Measurements from ENCODE around the gene C2CD2. TPM values are rescaled to one million over a fixed set of nuclear protein-coding genes. Genes with fewer than 3 reads are reported as not detected.
A peak's percentile ranks its signal among the peaks of the same experiment; 100 is the strongest.

The C2CD2 gene
- total RNA-seq (10 to 100 TPM; 19.4 to 22.0 TPM), polyA plus RNA-seq (ENCODE audit: insufficient read length in 6 of 6) (10 to 100 TPM; 18.3 to 24.1 (median 19.6) TPM)
- long read RNA-seq, donor 1, full-length matches to known transcripts = 6 of 6 reads
- long read RNA-seq, donor 1, partial matches to known transcripts = 0 of 6 reads
- long read RNA-seq, donor 1, other reads (novel, unspliced or antisense) = 0 of 6 reads
- long read RNA-seq, donor 2, full-length matches to known transcripts = 5 of 5 reads
- long read RNA-seq, donor 2, partial matches to known transcripts = 0 of 5 reads
- long read RNA-seq, donor 2, other reads (novel, unspliced or antisense) = 0 of 5 reads
- long read RNA-seq, donor 3, full-length matches to known transcripts = 2 of 2 reads
- long read RNA-seq, donor 3, partial matches to known transcripts = 0 of 2 reads
- long read RNA-seq, donor 3, other reads (novel, unspliced or antisense) = 0 of 2 reads
- long read RNA-seq, donor 4, partial matches to known transcripts = 1 of 1 reads
- long read RNA-seq, donor 4, other reads (novel, unspliced or antisense) = 0 of 1 reads
- long read RNA-seq, donor 5, full-length matches to known transcripts = 2 of 2 reads
- long read RNA-seq, donor 5, partial matches to known transcripts = 0 of 2 reads
- long read RNA-seq, donor 5, other reads (novel, unspliced or antisense) = 0 of 2 reads
- long read RNA-seq, donor 6, partial matches to known transcripts = 0 of 1 reads
- long read RNA-seq, donor 6, other reads (novel, unspliced or antisense) = 0 of 1 reads
- long read RNA-seq, donor 7, full-length matches to known transcripts = 1 of 1 reads
- long read RNA-seq, donor 7, partial matches to known transcripts = 0 of 1 reads
- long read RNA-seq, donor 7, other reads (novel, unspliced or antisense) = 0 of 1 reads
- long read RNA-seq, donor 8, full-length matches to known transcripts = 3 of 3 reads
- long read RNA-seq, donor 8, partial matches to known transcripts = 0 of 3 reads
- long read RNA-seq, donor 8, other reads (novel, unspliced or antisense) = 0 of 3 reads
- long read RNA-seq, donor 9 = 0 reads
- long read RNA-seq, donor 10, partial matches to known transcripts = 1 of 2 reads
- long read RNA-seq, donor 10, other reads (novel, unspliced or antisense) = 1 of 2 reads
- long read RNA-seq, donor 11, full-length matches to known transcripts = 3 of 3 reads
- long read RNA-seq, donor 11, partial matches to known transcripts = 0 of 3 reads
- long read RNA-seq, donor 11, other reads (novel, unspliced or antisense) = 0 of 3 reads
- long read RNA-seq, donor 12 = 0 reads

DNA sequence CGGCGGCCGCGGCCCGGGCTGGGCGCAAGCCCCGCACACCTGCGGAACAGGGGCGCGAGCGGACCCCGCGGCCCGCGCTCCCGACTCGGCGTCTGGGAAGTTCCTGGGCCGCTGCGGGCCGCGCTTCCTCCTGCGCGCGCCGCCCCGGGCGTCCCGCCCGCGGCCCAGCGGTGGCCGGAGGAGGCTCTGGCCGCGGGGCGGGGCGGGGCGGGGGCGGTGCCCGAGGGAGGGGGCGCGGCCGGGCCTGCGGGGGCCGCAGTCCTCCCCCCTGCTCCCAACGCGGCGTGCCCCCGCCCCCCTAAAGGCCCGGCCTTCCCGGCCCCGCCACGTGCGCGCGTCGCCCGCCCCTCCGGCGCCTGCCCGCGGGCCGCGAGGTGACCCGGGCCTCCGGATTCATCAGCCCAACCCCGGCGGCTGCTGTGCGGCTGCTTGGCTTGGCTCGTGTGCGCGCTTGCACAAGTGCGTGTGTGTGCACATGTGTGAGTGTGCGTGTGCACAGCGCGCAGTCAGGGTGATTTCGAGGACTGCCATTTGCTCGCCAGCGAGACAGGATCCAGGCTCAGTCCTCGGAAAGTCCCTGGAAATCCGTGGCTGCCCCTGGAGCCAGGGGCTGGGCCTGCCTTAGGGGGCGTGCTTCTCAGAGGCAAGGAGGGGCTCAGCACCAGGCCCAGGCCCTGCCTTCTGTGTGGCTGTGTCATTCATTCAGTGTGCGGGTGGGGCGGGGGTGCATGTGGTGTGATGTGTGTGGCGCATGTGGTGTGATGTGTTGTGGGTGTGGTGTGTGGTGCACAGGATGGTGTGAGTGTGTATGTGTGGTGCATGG is at the start of gene C2CD2:
Gene C2CD2 (minus strand): TSS at position 188 of the 823 bp plus-strand sequence. CDS start 370 bp downstream, outside the sequence.
- H3K36me3 ChIP-seq = no peaks in the 10 kb centered on the region
- peak; percentile 87 for ATAC-seq
- peak within 1 kb of the TSS; percentile 68 to 74 for H3K4me3 ChIP-seq
- peaks cover 22 to 27% of the 10 kb centered on the region in 2 donors for H3K4me1 ChIP-seq
- TF ChIP-seq, protein P1, sequence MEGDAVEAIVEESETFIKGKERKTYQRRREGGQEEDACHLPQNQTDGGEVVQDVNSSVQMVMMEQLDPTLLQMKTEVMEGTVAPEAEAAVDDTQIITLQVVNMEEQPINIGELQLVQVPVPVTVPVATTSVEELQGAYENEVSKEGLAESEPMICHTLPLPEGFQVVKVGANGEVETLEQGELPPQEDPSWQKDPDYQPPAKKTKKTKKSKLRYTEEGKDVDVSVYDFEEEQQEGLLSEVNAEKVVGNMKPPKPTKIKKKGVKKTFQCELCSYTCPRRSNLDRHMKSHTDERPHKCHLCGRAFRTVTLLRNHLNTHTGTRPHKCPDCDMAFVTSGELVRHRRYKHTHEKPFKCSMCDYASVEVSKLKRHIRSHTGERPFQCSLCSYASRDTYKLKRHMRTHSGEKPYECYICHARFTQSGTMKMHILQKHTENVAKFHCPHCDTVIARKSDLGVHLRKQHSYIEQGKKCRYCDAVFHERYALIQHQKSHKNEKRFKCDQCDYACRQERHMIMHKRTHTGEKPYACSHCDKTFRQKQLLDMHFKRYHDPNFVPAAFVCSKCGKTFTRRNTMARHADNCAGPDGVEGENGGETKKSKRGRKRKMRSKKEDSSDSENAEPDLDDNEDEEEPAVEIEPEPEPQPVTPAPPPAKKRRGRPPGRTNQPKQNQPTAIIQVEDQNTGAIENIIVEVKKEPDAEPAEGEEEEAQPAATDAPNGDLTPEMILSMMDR (IDR thresholded peaks at IDR 0.05) = no peak
- H3K9me3 ChIP-seq = no peaks in the 10 kb centered on the region
- peaks cover 0 to 12% of the 10 kb centered on the region in 2 donors for H3K27me3 ChIP-seq
- peak within 1 kb of the TSS in 1 of 2 donors; percentile 48 for H3K27ac ChIP-seq
- peak; percentile 49 to 89 (median 72) for DNase-seq
- intact Hi-C loops (cut with DNase I) = no loop called here

GRCh38 chr21:42003051-42003461 is 49.2 kb upstream of the C2CD2 start:
- H3K4me1 ChIP-seq = no peaks in the 10 kb centered on the region
- TF ChIP-seq, protein P1 (IDR thresholded peaks at IDR 0.05) = no peak
- H3K27ac ChIP-seq = no peak overlapping the region
- intact Hi-C loops (cut with DNase I) = loop anchor here in 1 of 2 donors (10.0 kb wide), 1 partner anchor 102 kb away; no protein-coding TSS in a partner anchor
- DNase-seq (no peak), ATAC-seq (no peak)
- H3K9me3 ChIP-seq = no peaks in the 10 kb centered on the region
- H3K27me3 ChIP-seq = no peaks in the 10 kb centered on the region
- H3K4me3 ChIP-seq = no peak overlapping the region
- peaks cover 0 to 19% of the 10 kb centered on the region in 2 donors for H3K36me3 ChIP-seq

GRCh38 chr21:42002421-42002958 is 48.7 kb upstream of the C2CD2 start:
- Histone ChIP-seq H3K9me3 (no peaks in the 10 kb centered on the region), H3K4me3 (no peak overlapping the region), H3K4me1 (no peaks in the 10 kb centered on the region), H3K27ac (no peak overlapping the region), H3K27me3 (no peaks in the 10 kb centered on the region), H3K36me3 (peaks cover 0 to 19% of the 10 kb centered on the region in 2 donors)
- ATAC-seq (no peak), DNase-seq (no peak)
- TF ChIP-seq, protein P1 (IDR thresholded peaks at IDR 0.05) = no peak
- intact Hi-C loops (cut with DNase I) = loop anchor here in 1 of 2 donors (10.0 kb wide), 1 partner anchor 102 kb away; no protein-coding TSS in a partner anchor

DNA sequence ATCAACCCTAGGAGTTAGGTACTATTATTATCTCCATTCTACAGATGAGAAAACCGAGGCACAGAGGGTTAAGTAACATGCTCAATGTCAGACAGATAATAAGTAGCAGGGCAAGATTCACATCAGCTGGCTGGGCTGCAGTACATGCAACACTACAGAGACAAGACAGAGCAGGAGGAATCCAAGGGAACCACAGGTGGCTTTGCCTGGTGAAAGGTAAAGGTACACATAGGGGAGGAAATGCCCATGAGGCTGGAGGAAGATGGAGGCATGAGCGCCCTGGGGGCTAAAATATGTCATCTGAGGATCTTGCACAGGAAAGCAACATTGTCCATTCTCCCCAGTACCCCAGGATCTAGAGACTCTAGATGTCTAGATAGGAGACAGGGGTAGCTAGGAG is 48.0 kb upstream of the C2CD2 start:
- intact Hi-C loops (cut with DNase I) = loop anchor here in 1 of 2 donors (10.0 kb wide), 1 partner anchor 103 kb away; no protein-coding TSS in a partner anchor

More for the DNA sequence above, 48.0 kb upstream of the C2CD2 start:
- peaks cover 0 to 19% of the 10 kb centered on the region in 2 donors for H3K36me3 ChIP-seq
- H3K27me3 ChIP-seq = no peaks in the 10 kb centered on the region
- DNase-seq (no peak), ATAC-seq (no peak)
- TF ChIP-seq, protein P1 (IDR thresholded peaks at IDR 0.05) = no peak
- H3K9me3 ChIP-seq = no peaks in the 10 kb centered on the region
- H3K4me1 ChIP-seq = no peaks in the 10 kb centered on the region
- H3K27ac ChIP-seq = no peak overlapping the region
- H3K4me3 ChIP-seq = no peak overlapping the region
